Bone marrow (tissue), 2 donors: Measurements from ENCODE around the gene RASSF4.

Experiments
- DNase-seq, 2 donors: peaks; one replicate each; lab custom pipeline; 2025; lab: John Stamatoyannopoulos, UW

RASSF4 gene

DNA sequence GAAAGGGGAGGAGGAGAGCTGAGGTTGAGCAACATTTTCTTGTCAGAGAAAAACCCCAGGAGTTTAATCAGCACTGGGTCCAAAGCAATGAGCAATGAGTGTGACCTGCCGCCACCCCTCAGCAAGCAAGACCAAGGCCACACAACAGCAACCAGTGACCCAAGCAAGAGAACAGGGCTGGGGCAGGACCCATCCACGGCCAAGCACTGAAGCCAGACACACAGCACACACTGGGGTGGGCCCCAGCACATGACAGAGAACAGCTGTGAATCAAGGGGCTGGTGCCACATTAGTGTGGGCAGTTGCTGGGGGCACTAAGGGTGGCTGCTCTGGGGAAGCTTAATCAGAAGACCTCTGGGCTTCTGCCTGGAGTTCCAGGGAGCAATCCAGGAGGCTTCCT lies 32.2 kb upstream of the RASSF4 start:
- no peak for DNase-seq

- no peak for DNase-seq
These were observed 31.1 kb upstream of the RASSF4 start for GRCh38 chr10:44928462-44928861.

GRCh38 chr10:44929356-44930255 lies 30.0 kb upstream of the RASSF4 start:
- no peak for DNase-seq

GRCh38 chr10:44930904-44931620 lies 28.5 kb upstream of the RASSF4 start:
- DNase-seq, result no peak

DNA sequence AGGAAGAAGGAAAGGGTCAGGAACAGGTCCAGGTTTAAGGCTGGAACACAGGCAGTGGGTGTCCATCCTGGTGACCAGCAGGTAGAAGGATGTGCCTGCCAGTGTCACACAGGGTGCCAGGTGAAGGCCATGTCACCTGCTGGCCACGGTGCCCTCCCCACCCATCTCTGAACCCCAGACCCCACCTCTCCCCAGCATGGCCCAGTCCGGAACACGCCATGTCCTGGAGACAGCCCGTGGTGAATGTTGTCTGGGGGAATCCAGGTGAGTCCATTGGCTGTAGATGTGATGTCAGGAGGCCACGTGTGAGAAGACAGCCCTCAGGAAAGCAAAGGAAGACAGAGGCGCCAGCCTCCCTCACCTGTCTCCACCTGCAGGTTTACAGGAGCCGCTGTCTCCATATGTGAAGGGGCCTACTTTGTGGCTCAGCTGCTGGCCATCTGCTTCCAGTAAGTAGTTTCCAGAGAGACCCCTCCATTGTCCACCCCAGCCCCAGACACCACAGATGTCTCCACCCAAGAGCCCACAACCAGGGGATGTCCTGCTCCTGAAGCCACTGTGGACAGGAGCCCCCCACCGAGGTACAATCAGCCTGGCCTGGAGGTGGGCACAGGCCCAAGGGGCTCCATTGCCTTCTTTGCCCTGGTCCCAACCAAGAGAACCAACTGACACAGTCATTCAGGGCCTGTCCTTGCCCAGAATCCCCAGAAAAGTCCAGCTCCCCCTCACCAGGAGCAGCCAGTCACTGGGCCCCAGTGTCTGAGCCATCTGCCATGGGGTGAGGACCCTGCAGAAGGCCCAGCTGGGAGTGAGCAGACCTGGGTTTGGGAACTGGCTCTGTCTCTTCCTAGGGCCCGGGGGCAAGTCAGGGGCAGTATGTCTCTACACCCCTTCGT lies 27.7 kb upstream of the RASSF4 start:
- no peak for DNase-seq

DNA sequence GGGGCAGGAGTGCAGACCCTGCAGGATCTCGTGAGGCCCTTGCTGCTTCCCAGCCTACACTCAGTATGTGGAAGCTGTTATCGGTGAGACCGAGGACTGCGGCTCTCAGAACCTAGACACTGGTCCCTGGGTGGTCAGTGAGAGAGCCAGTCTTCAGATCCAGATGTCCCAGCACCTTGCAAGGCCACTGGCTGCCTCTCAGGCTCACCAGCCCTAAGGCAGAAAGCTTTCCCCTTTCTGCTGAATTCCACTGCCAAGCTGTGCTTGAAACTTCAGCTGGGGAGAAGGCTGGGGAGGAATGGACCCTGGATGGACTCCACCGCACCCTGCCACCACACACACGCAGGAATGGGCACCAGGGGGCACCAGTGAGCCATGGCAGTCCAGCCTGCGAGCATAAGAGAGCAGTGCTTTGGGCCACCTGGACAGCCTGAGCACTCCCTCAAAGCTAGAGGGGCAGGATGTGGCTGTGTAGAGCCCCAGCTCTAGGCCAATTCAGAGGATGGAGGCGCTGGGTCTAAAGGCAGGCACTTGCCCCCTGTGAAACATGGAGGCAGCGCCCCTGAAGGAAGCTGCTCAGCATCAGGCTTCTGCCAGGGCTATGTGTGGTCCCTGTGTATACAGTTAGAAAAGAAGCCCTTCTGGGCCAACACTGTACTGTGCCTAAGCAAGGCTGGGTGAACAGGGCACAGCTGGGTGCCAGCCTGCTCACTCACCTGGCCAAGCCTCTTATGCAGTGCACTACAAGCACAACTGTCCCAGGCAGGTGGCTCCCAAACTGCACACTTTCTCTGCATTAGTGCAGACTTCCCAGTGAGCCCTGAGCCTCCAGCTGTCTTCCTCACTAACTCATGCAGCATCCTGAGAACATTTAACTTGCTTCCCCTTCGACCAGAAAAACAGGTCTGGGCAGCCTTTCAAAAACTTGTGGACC lies 26.8 kb upstream of the RASSF4 start:
- DNase-seq, result peak; percentile 27 to 76

DNA sequence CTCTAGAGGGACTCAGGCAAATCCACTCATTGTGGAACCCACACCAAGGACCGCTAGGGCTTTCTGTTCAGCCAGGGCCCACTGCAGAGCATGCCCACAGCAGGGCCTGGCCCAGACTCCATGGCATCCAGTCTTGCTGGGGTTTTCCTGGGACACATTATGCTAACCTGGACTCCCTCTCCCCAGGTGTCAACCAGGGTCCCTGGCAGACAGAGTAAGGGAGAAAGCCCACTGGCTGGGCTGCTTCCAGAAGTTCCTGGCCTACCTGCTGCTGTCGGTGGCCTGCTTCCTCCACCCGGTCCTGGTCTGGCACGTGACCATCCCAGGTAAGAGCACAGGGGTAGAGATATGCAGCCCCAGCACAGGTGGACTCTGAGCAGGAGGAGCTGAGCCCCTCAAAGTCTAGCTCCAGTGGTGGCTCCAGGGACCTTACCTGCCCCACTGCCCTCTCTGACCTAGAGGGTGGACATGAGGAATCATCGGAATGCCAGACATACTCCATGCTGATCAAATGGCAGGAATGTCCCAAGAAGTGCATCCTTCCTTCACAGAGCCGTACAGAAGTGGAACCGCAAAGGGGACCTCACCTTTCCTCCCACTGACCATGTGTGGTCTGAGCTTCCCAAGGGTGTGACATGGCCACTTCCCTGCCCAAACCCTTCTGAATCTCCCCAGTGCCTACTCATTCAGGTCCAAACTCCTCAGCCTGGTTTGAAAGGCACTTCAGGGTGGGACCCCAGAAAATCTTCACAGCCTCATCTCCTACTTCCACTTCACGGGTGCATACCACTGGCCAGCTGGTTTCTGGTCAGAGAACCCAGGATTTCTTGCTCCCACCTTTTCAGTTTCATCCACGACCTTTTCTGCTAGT lies 25.9 kb upstream of the RASSF4 start:
- DNase-seq, result no peak

DNA sequence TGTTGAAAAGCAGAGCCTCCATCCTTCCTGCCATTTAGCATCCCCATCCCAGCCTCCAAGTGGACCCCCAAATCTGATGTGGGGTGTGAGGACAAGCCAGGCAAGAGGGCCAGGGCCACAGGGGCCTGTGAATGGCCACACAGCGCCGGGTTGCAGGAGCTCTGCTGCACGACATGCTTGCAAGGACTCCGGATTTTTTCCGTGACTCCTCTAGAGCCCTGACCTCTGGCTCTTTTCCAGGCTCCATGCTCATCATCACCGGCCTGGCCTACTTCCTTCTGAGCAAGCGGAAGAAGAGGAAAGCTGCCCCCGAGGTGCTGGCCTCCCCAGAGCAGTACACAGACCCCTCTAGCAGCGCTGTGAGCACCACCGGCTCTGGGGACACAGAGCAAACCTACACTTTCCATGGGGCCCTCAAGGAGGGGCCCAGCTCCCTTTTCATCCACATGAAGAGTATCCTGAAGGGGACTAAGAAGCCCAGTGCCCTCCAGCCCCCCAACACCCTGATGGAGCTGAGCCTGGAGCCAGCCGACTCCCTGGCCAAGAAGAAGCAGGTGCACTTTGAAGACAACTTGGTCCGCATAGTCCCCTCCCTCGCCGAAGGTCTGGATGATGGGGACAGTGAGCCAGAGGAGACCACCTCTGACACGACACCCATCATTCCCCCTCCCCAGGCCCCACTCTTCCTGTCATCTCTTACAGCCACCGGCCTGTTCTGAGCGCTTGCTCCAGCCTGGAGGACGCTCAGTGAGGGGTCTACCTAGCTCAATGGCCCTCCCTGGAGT lies 25.0 kb upstream of the RASSF4 start:
- no peak for DNase-seq

DNA sequence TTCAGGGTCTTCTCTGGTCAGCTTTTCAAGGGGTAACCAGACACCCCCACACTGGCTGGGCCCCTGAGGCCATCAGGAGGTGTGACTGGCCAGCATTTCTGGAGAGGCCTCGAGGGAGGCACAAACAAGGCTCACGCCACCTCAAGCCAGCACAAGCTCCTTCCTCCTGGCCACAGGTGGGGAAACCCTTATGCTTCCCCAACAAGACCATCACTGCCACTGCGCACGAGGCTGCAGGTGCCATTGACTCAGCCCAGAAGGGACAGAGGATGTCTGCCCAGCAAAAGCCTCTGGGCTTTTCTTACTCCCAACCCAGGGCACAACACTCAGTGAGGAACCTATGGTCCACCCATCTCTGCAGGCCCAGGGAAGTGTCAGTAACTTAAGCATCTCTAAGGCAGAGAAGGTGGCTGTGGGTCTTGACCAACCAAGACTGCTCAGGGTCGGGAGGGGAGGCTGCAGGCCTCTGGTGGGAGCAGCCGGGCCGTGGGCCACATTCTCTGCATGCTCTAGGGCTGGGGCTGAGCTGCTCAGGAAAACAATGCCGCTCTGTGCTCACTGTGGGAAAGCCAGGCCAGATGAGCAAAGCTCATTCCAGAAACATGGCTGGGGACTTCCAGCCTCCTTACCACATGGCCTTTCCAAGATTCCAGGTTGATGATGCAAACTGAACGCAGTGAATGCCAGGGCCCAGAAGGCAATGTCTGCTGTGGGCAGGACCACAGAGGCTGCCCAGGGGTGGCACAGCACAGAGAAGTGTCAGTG lies 24.2 kb upstream of the RASSF4 start:
- no peak for DNase-seq

DNA sequence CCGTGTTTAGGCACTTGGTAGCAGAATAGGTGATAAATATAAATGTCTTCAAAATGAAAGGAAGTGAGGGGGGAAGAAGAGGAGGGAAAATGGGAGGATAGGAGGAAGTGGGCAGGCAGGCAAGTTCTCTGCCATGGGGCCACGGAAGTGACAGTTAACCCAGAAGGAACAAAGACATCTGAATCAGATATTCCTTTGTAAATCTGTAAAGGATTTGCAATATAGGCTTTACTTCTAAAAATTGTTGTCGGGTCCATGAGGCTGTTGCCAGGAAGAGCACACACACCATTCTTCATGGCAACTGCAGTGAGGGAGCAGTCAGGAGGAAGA lies 23.7 kb upstream of the RASSF4 start:
- no peak for DNase-seq

GRCh38 chr10:44936314-44936975 lies 23.2 kb upstream of the RASSF4 start:
- no peak for DNase-seq

GRCh38 chr10:44937196-44938005 lies 22.2 kb upstream of the RASSF4 start:
- DNase-seq, result no peak

DNA sequence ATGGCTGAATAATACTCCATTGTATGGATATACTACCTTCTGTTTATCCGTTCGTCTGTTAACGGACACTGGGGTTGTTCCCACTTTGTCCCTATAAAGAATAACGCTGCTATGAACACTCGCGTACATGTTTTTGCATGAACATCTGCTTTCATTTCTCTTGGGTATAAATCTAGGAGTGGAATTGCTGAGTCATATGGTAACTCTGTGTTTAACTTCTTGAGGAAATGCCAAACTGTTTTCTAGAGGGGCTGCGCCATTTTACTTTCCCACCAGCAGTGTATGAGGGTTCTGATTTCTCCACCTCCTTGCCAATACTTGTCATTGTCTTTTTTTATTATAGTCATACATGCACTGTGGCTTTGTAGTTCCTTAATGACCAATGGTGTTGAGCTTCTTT lies 20.6 kb upstream of the RASSF4 start:
- DNase-seq, result no peak

- DNase-seq, result no peak
These were observed 19.8 kb upstream of the RASSF4 start for GRCh38 chr10:44939691-44940401.

GRCh38 chr10:44944354-44944753 lies 15.2 kb upstream of the RASSF4 start:
- DNase-seq, result no peak

GRCh38 chr10:44946205-44946604 lies 13.4 kb upstream of the RASSF4 start:
- DNase-seq, result no peak
